Measurements from ENCODE around the gene THAP7.

- TF ChIP-seq CTCF (IDR thresholded peaks at IDR 0.05), result no peak
- TF ChIP-seq POLR2AphosphoS5 (IDR thresholded peaks at IDR 0.05), result no peak
These were observed 48.0 kb downstream of the THAP7 start for GRCh38 chr22:20953668-20954500.
